Astrocyte of the cerebellum (primary cell): ENCODE measurements around the gene TRIM9.

ENCODE experiments used
- DNase-seq: peaks from one replicate; pipeline ENCODE4 v3.0.0-alpha.2; 2011; ENCODE audit warnings: low read depth
- H3K4me3 ChIP-seq: 2 replicates; pipeline ENCODE4 v1.5.1; 2011; ENCODE audit warnings: mild to moderate bottlenecking, low read depth, low read length, moderate library complexity
- in situ Hi-C: cut with HindIII; loops from 2 replicates; pipeline ENCODE4 v1.10.0; 2017; ENCODE audit warnings: low sequenced_read_pairs
- TF ChIP-seq, protein P1 (sequence below): IDR thresholded peaks from 2 replicates; pipeline ENCODE4 v1.5.1; 2012; ENCODE audit warnings: low read length, low read depth, moderate library complexity, mild to moderate bottlenecking; ENCODE audit errors: missing control alignments

The TRIM9 gene

DNA sequence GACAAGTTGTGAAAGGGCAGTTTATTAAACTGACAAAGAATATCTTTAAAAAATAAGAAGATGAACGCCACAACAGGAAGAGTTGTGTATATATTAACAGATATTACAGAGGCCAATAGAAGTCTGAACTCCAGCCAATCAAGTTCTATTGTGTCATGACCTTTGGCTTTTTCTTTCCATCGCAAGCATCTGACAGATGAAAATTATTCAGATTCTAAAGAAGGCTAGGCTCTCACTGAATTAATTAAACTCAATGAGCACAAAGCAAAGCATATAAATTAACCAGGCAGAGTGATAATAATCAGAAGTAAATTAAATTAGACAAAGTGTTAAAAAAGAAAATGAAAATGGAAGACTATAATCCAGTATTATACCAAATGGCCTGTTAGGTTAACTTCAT lies 88.6 kb downstream of the TRIM9 start:
- TF ChIP-seq, protein P1, sequence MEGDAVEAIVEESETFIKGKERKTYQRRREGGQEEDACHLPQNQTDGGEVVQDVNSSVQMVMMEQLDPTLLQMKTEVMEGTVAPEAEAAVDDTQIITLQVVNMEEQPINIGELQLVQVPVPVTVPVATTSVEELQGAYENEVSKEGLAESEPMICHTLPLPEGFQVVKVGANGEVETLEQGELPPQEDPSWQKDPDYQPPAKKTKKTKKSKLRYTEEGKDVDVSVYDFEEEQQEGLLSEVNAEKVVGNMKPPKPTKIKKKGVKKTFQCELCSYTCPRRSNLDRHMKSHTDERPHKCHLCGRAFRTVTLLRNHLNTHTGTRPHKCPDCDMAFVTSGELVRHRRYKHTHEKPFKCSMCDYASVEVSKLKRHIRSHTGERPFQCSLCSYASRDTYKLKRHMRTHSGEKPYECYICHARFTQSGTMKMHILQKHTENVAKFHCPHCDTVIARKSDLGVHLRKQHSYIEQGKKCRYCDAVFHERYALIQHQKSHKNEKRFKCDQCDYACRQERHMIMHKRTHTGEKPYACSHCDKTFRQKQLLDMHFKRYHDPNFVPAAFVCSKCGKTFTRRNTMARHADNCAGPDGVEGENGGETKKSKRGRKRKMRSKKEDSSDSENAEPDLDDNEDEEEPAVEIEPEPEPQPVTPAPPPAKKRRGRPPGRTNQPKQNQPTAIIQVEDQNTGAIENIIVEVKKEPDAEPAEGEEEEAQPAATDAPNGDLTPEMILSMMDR: no peak
- H3K4me3 ChIP-seq: no peak overlapping the region
- no peak for DNase-seq
- in situ Hi-C loops: no loop called here

DNA sequence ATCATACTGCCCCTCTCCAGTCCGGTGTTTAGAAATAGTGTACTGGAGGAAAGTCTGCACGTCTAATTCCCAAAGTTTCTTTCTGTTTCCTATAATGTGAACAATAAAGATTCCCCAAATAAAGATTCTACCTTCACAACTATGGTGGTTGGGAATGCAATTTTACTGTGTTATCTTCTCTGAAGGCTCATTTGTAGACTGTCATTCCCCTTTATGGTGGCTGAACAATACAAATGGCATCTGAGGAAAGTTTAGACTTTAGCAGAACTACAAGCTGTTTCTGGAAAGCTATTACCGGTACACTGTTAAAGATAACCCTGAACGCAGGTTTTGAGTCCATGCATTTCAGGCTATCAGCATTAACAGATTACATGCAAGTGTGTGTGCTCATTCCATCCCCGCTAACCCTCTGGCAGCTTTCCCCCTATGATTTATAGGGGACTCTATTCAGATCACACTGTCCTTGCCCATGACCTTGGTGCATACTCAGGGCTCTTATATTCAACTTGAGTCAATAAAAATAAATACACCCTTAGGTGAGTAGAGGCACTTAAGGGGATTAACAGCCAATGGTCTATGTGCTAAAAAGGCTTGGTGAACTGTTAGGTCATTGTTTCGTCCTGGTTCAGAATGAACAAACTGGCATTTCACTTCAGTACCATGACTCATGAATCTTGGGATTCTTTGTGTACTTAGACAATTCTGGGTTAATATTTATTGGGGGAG lies 89.9 kb downstream of the TRIM9 start:
- TF ChIP-seq, protein P1: no peak
- no peak for DNase-seq
- in situ Hi-C loops: no loop called here
- no peak overlapping the region for H3K4me3 ChIP-seq

GRCh38 chr14:51004352-51004800 lies 90.5 kb downstream of the TRIM9 start:
- in situ Hi-C loops: no loop called here
- no peak for DNase-seq
- TF ChIP-seq, protein P1: no peak
- no peak overlapping the region for H3K4me3 ChIP-seq

- no peak overlapping the region for H3K4me3 ChIP-seq
- in situ Hi-C loops: no loop called here
- TF ChIP-seq, protein P1: no peak
- no peak for DNase-seq
Measured at GRCh38 chr14:51002406-51002999, 92.4 kb downstream of the TRIM9 start.

- in situ Hi-C loops: no loop called here
- TF ChIP-seq, protein P1: no peak
- H3K4me3 ChIP-seq: no peak overlapping the region
- DNase-seq: no peak
Measured at GRCh38 chr14:51000566-51000965, 94.3 kb downstream of the TRIM9 start.

DNA sequence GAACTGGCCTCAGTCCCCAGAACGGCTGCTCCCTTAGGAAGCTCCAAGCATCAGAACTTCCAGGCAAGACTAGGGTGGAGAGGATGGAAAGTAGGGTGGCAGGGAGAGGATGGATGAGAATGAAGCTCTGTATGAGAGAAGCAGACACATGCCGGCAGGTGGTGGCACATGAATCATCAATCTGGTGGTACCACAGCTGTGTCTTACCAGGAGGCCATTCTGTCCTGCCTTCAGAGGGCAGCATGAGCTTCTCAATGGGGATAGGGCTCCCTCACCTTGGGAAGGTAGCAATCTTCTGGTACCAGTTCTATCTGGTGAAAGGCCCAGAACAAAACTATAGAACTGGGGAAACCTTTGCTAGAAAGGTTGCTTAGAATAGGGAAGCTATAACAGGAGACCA lies 95.2 kb downstream of the TRIM9 start:
- no peak overlapping the region for H3K4me3 ChIP-seq
- no peak for DNase-seq
- TF ChIP-seq, protein P1: no peak
- in situ Hi-C loops: no loop called here
